ENCODE results near the gene DICER1.

- TF ChIP-seq EZH2 (IDR thresholded peaks at IDR 0.05; ENCODE audit: borderline replicate concordance) = no peak
- TF ChIP-seq CTCF (IDR thresholded peaks at IDR 0.05; ENCODE audit: poor library complexity) = no peak
- TF ChIP-seq EZH2phosphoT487 (IDR thresholded peaks at IDR 0.05; ENCODE audit: low read depth, severe bottlenecking, unreplicated experiment) = no peak
Measured at GRCh38 chr14:95044463-95045105, 112.7 kb downstream of the DICER1 start.

Data from hepatocyte (in vitro differentiated cells).